SK-N-MC (cell line): Measurements from ENCODE around the gene PKDREJ.

Source experiments
- DNase-seq: peaks from one replicate; pipeline ENCODE4 v3.0.0-alpha.2; 2011; ENCODE audit warnings: low read depth, low spot score
- H3K27ac ChIP-seq: fragments of 200-600 bp; sonication (generic); 2 replicates; pipeline ENCODE4 v1.5.1; 2016; ENCODE audit warnings: mixed run types
- H3K36me3 ChIP-seq: fragments of 200-600 bp; sonication (generic); 2 replicates; pipeline ENCODE4 v1.6.1; 2017; ENCODE audit warnings: antibody characterized with exemption, low read length, mixed read lengths; ENCODE audit not compliant: insufficient read depth
- H3K4me3 ChIP-seq: fragments of 200-600 bp; sonication (generic); 2 replicates; pipeline ENCODE4 v1.5.1; 2016
- H3K9ac ChIP-seq: fragments of 200-600 bp; sonication (generic); 2 replicates; pipeline ENCODE4 v1.8.0; 2017; ENCODE audit warnings: mixed run types, mixed read lengths; ENCODE audit not compliant: insufficient read length
- H3K9me3 ChIP-seq: fragments of 200-600 bp; sonication (generic); 2 replicates; pipeline ENCODE4 v1.6.1; 2017; ENCODE audit warnings: low read depth, mild to moderate bottlenecking, antibody characterized with exemption, low read length, moderate library complexity, mixed read lengths
- EZH2 ChIP-seq: fragments of 200-600 bp; sonication (generic); IDR thresholded peaks from one replicate; pipeline ENCODE4 v1.6.1; 2017; ENCODE audit warnings: antibody characterized with exemption
- FOXP2 ChIP-seq: optimal IDR thresholded peaks from 2 replicates; pipeline ENCODE3; 2011; ENCODE audit warnings: mild to moderate bottlenecking, moderate library complexity; ENCODE audit not compliant: insufficient read depth; ENCODE audit errors: extremely low read length, control extremely low read depth
- POLR2AphosphoS5 ChIP-seq: IDR thresholded peaks from 2 replicates; pipeline ENCODE4 v1.6.1; 2012; ENCODE audit warnings: mild to moderate bottlenecking, low read depth, low read length, borderline replicate concordance

PKDREJ gene

GRCh38 chr22:46226577-46226976, 36.6 kb downstream of the PKDREJ start:
- no peaks in the 10 kb centered on the region for H3K9me3 ChIP-seq
- no peak overlapping the region for H3K27ac ChIP-seq
- TF ChIP-seq FOXP2 (no peak), POLR2AphosphoS5 (no peak), EZH2 (no peak)
- DNase-seq: no peak
- H3K9ac ChIP-seq: no peak overlapping the region
- H3K36me3 ChIP-seq: no peaks in the 10 kb centered on the region
- H3K4me3 ChIP-seq: no peak overlapping the region

- Histone ChIP-seq H3K36me3 (no peaks in the 10 kb centered on the region), H3K9me3 (no peaks in the 10 kb centered on the region), H3K9ac (no peak overlapping the region), H3K4me3 (no peak overlapping the region), H3K27ac (no peak overlapping the region)
- TF ChIP-seq FOXP2 (no peak), EZH2 (no peak), POLR2AphosphoS5 (no peak)
- no peak for DNase-seq
These were observed 37.5 kb downstream of the PKDREJ start for GRCh38 chr22:46225631-46226030.

- no peaks in the 10 kb centered on the region for H3K9me3 ChIP-seq
- no peak overlapping the region for H3K27ac ChIP-seq
- TF ChIP-seq POLR2AphosphoS5: no peak
- TF ChIP-seq FOXP2: no peak
- TF ChIP-seq EZH2: no peak
- H3K4me3 ChIP-seq: no peak overlapping the region
- no peaks in the 10 kb centered on the region for H3K36me3 ChIP-seq
- H3K9ac ChIP-seq: no peak overlapping the region
- no peak for DNase-seq
These were observed 38.2 kb downstream of the PKDREJ start for GRCh38 chr22:46224898-46225290.

GRCh38 chr22:46224044-46224897, 38.9 kb downstream of the PKDREJ start:
- DNase-seq: no peak
- H3K36me3 ChIP-seq: no peaks in the 10 kb centered on the region
- TF ChIP-seq EZH2 (no peak), POLR2AphosphoS5 (no peak), FOXP2 (no peak)

GRCh38 chr22:46220921-46221320, 42.2 kb downstream of the PKDREJ start:
- TF ChIP-seq POLR2AphosphoS5 (no peak), FOXP2 (no peak), EZH2 (no peak)
- H3K9ac ChIP-seq: no peak overlapping the region
- H3K36me3 ChIP-seq: no peaks in the 10 kb centered on the region
- no peak overlapping the region for H3K27ac ChIP-seq
- no peaks in the 10 kb centered on the region for H3K9me3 ChIP-seq
- no peak overlapping the region for H3K4me3 ChIP-seq
- DNase-seq: no peak

More at GRCh38 chr22:46224044-46224897, 38.9 kb downstream of the PKDREJ start:
- no peaks in the 10 kb centered on the region for H3K9me3 ChIP-seq
- no peak overlapping the region for H3K9ac ChIP-seq
- H3K4me3 ChIP-seq: no peak overlapping the region
- H3K27ac ChIP-seq: no peak overlapping the region

GRCh38 chr22:46219636-46220035, 43.5 kb downstream of the PKDREJ start:
- no peak for TF ChIP-seq FOXP2
- no peak for TF ChIP-seq EZH2
- no peak for TF ChIP-seq POLR2AphosphoS5
- no peak for DNase-seq
- Histone ChIP-seq H3K9ac (no peak overlapping the region), H3K27ac (no peak overlapping the region), H3K9me3 (no peaks in the 10 kb centered on the region), H3K4me3 (no peak overlapping the region), H3K36me3 (no peaks in the 10 kb centered on the region)

- no peak overlapping the region for H3K9ac ChIP-seq
- H3K4me3 ChIP-seq: no peak overlapping the region
- no peaks in the 10 kb centered on the region for H3K36me3 ChIP-seq
- TF ChIP-seq POLR2AphosphoS5 (no peak), FOXP2 (no peak), EZH2 (no peak)
- no peak overlapping the region for H3K27ac ChIP-seq
- no peak for DNase-seq
- no peaks in the 10 kb centered on the region for H3K9me3 ChIP-seq
These were observed 48.5 kb downstream of the PKDREJ start for GRCh38 chr22:46214616-46215015.

GRCh38 chr22:46214149-46214548, 49.0 kb downstream of the PKDREJ start:
- H3K27ac ChIP-seq: no peak overlapping the region
- H3K36me3 ChIP-seq: no peaks in the 10 kb centered on the region
- H3K9me3 ChIP-seq: no peaks in the 10 kb centered on the region
- no peak overlapping the region for H3K9ac ChIP-seq
- H3K4me3 ChIP-seq: no peak overlapping the region
- no peak for TF ChIP-seq FOXP2
- no peak for TF ChIP-seq POLR2AphosphoS5
- no peak for DNase-seq

GRCh38 chr22:46213052-46213451, 50.1 kb downstream of the PKDREJ start:
- TF ChIP-seq FOXP2 (no peak), POLR2AphosphoS5 (no peak), EZH2 (no peak)
- Histone ChIP-seq H3K36me3 (no peaks in the 10 kb centered on the region), H3K9ac (no peak overlapping the region), H3K4me3 (no peak overlapping the region), H3K27ac (no peak overlapping the region), H3K9me3 (no peaks in the 10 kb centered on the region)
- no peak for DNase-seq
